Adrenal gland (tissue), 12 donors: ENCODE data around the gene CD7. TPM values are rescaled to one million over a fixed set of nuclear protein-coding genes. Genes with fewer than 3 reads are reported as not detected.

Experiments
- DNase-seq, 7 donors: peaks; one replicate each; pipeline ENCODE4 v3.0.0-alpha.2; 2019 to 2020
- H3K27ac ChIP-seq, 5 donors: fragments of 200-600 bp; sonication (generic) in 4 of 5; 1 replicate in 3 of 5; 2 replicates in 2 of 5; pipeline versions ENCODE4 v1.5.1 to v1.8.0; 2016 to 2020; ENCODE audit warnings: mild to moderate bottlenecking in 1 of 5
- H3K27me3 ChIP-seq: fragments of 200-600 bp; 2 replicates; pipeline ENCODE4 v1.8.0; 2021
- H3K36me3 ChIP-seq, 2 donors: fragments of 200-600 bp; replicated peaks in 1 of 2; 1 replicate in 1 of 2; 2 replicates in 1 of 2; pipeline versions ENCODE4 v1.5.1 to v1.8.0; 2018 to 2022
- H3K4me1 ChIP-seq, 2 donors: fragments of 200-600 bp; replicated peaks in 1 of 2; 1 replicate in 1 of 2; 2 replicates in 1 of 2; pipeline versions ENCODE4 v1.5.1 to v1.8.0; 2018 to 2021
- H3K4me3 ChIP-seq, 4 donors: fragments of 200-600 bp; sonication (generic) in 3 of 4; one replicate each; pipeline ENCODE4 v1.5.1; 2016 to 2018
- H3K9me3 ChIP-seq, 3 donors: fragments of 200-600 bp; sonication (generic) in 1 of 3; replicated peaks in 1 of 3; 1 replicate in 2 of 3; 2 replicates in 1 of 3; pipeline versions ENCODE4 v1.5.1 to v1.8.0; 2016 to 2021
- CTCF ChIP-seq, 6 experiments: fragments of 450-650 bp in 4 of 6; fragments of 200-600 bp in 2 of 6; sonication (generic) in 1 of 6; IDR thresholded peaks; 1 replicate in 5 of 6; 2 replicates in 1 of 6; pipeline versions ENCODE4 v1.5.1 to v1.8.0; 2016 to 2021; ENCODE audit warnings: antibody characterized with exemption in 6 of 6, mild to moderate bottlenecking in 2 of 6, moderate library complexity in 1 of 6
- POLR2A ChIP-seq, 2 donors: fragments of 450-650 bp; IDR thresholded peaks; one replicate each; pipeline ENCODE4 v1.6.1; 2017; ENCODE audit warnings: antibody characterized with exemption in 2 of 2, mild to moderate bottlenecking in 2 of 2, moderate library complexity in 1 of 2
- WGBS, 4 donors: extraction: QIAGEN DNeasy Blood & Tissue Kit in 2 of 4; methylation state at CpG; one replicate each; pipeline versions ENCODE4 v1.1.5 to v1.1.7; 2013 to 2017; 5-methylcytosine and 5-hydroxymethylcytosine counted together
- intact Hi-C, 2 donors: fragments of 100-400 bp; cut with DNase I; formaldehyde crosslinking; loops; one replicate each; pipeline versions ENCODE4 v1.14.1 to v1.15.0; 2022 to 2023
- polyA plus RNA-seq, 3 donors: library from polyadenylated mRNA; stranded (reverse); fragments of 200-250 nt in 2 of 3; fragments of 350-450 nt in 1 of 3; fragmentation: Illumina TruSeq in 1 of 3; extraction: RNeasy Lipid Tissue Mini Kit (QIAGEN cat#74804) in 1 of 3; gene quantifications; one replicate each; pipeline ENCODE4 v1.2.3, GENCODE V29; 2013 to 2014
- total RNA-seq, 9 donors: library from RNA; depleted of rRNA in 4 of 9; stranded (reverse); fragments of >200 nt in 4 of 9; fragments of 120-200 nt in 1 of 9; fragmentation: NEBNext Ultra II Directional in 1 of 9; extraction: Animal tissue kit (Norgen Biotek cat#: 25700) in 1 of 9; gene quantifications; one replicate each; pipeline versions ENCODE4 v1.1.0 to v1.2.4, GENCODE V29; 2013 to 2023
- donor health status: healthy with polysubstance abuse.
- donor health status: Bipolar disorder and iron deficiency.
- donor health status: DM: yes; HTN: yes; CAD: no.
- donor health status: DM: no; HTN: no; CAD: no.
- donor health status: DM: no; HTN: no; CAD: no.
- donor health status: DM: yes; HTN: yes; CAD: no.

CD7 gene
- total and polyA plus RNA-seq, 12 donors: 0.11 to 4.2 (median 1.6) TPM; not detected in 2

GRCh38 chr17:82345151-82345976, 28.0 kb upstream of the CD7 start:
- DNase-seq: no peak
- Histone ChIP-seq H3K4me1 (no peaks in the 10 kb centered on the region), H3K36me3 (no peaks in the 10 kb centered on the region), H3K9me3 (no peaks in the 10 kb centered on the region), H3K4me3 (no peak overlapping the region), H3K27me3 (no peaks in the 10 kb centered on the region), H3K27ac (no peak overlapping the region)
- TF ChIP-seq POLR2A (IDR thresholded peaks at IDR 0.05): no peak
- no peak for TF ChIP-seq CTCF (IDR thresholded peaks at IDR 0.05)
- 85 to 89% (median 87%) methylated on average over 41 to 42 of the region's 42 CpGs for WGBS, 4 donors
- intact Hi-C loops: no loop called here

GRCh38 chr17:82344175-82344907, 26.9 kb upstream of the CD7 start:
- no peak for DNase-seq
- H3K4me1 ChIP-seq: peaks cover 0 to 3% of the 10 kb centered on the region in 2 donors
- intact Hi-C loops: no loop called here
- H3K9me3 ChIP-seq: no peaks in the 10 kb centered on the region
- TF ChIP-seq POLR2A (IDR thresholded peaks at IDR 0.05) (no peak), CTCF (IDR thresholded peaks at IDR 0.05) (no peak)
- WGBS, 4 donors: 79 to 90% (median 89%) methylated on average over 18 to 24 of the region's 24 CpGs
- H3K27ac ChIP-seq: no peak overlapping the region
- no peak overlapping the region for H3K4me3 ChIP-seq
- H3K27me3 ChIP-seq: no peaks in the 10 kb centered on the region
- H3K36me3 ChIP-seq: no peaks in the 10 kb centered on the region

- no peaks in the 10 kb centered on the region for H3K27me3 ChIP-seq
- no peak overlapping the region for H3K4me3 ChIP-seq
- no peak for DNase-seq
- peaks cover 5 to 8% of the 10 kb centered on the region in 2 donors for H3K4me1 ChIP-seq
- 89 to 95% (median 94%) methylated on average over 5 of the region's 5 CpGs for WGBS, 4 donors
- intact Hi-C loops: no loop called here
- no peak overlapping the region for H3K27ac ChIP-seq
- TF ChIP-seq CTCF (IDR thresholded peaks at IDR 0.05): no peak
- H3K9me3 ChIP-seq: no peaks in the 10 kb centered on the region
- no peaks in the 10 kb centered on the region for H3K36me3 ChIP-seq
Measured at GRCh38 chr17:82343560-82343959, 26.2 kb upstream of the CD7 start.

- Histone ChIP-seq H3K36me3 (no peaks in the 10 kb centered on the region), H3K27me3 (no peaks in the 10 kb centered on the region), H3K9me3 (no peaks in the 10 kb centered on the region), H3K4me3 (no peak overlapping the region), H3K4me1 (peaks cover 5 to 12% of the 10 kb centered on the region in 2 donors), H3K27ac (no peak overlapping the region)
- 80 to 83% (median 80%) methylated on average over 21 to 28 of the region's 28 CpGs for WGBS, 4 donors
- no peak for DNase-seq
- no peak for TF ChIP-seq CTCF (IDR thresholded peaks at IDR 0.05)
- TF ChIP-seq POLR2A (IDR thresholded peaks at IDR 0.05): no peak
- intact Hi-C loops: no loop called here
Measured at GRCh38 chr17:82342361-82343079, 25.1 kb upstream of the CD7 start.
